HG03039 (cell line): ENCODE measurements around the gene FBXL13.
A peak's percentile ranks its signal among the peaks of the same experiment; 100 is the strongest.
"Not testable (repeated sequence)": the region's sequence is repeated elsewhere in the genome, so short reads cannot be mapped to it uniquely, and the experiment has no call there.

Source experiments
- ATAC-seq: cut with Tn5 transposase; IDR thresholded peaks from one replicate; pipeline ENCODE4 v1.9.1; 2021; ENCODE audit warnings: mild to moderate bottlenecking, moderate library complexity; ENCODE audit not compliant: unreplicated experiment

FBXL13 gene

GRCh38 chr7:102902052-102902451 lies 172.5 kb downstream of the FBXL13 start:
- not testable (repeated sequence) for ATAC-seq

- no peak for ATAC-seq
These were observed 176.1 kb downstream of the FBXL13 start for GRCh38 chr7:102898532-102898859.

DNA sequence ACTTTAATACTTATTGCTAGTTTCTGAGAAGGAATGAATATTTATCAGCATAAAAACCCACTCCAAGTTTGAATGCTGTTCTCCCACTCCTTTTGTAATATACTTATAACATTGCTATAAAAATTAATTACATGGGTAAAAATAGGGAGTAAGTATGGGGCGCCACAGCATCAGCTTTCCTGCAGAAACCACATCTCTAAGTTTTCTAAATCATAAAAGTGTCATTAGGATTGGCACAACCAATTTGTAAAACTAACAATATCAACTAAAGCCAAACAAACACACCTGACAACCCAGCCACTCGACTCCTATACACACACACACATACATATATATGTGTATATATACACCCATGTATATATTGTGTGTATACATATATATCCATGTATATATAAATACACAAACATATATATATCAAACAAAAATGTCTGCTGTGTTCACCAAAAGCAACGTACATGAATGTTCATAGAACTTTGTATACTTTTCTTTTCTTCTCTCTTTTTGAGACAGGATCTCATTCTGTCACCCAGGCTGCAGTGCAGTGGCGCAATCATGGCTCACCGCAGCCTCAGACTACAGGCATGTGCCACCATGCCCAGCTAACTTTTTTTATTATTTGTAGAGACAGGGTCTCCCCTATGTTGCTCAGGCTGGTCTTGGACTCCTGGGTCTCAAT lies 176.6 kb downstream of the FBXL13 start:
- no peak for ATAC-seq

DNA sequence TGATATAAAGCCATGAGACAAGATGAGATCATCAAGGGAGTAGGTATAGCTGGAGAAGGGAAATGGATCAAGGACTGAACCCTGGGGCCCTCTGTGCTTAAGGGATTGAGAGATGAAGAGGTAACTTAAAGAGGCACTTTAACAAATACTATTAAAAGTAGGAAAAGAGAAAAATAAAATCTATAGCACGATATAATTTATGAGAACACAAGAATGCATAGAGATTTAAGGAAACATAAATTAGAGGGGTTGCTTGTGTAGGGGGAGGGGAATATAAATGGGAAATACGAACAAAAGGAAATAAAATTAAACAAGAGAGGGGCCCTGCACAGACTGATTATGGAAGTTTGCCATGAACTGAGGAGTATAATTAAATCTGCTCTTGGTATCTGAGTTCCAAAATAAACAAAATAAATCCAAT lies 177.4 kb downstream of the FBXL13 start:
- no peak for ATAC-seq

DNA sequence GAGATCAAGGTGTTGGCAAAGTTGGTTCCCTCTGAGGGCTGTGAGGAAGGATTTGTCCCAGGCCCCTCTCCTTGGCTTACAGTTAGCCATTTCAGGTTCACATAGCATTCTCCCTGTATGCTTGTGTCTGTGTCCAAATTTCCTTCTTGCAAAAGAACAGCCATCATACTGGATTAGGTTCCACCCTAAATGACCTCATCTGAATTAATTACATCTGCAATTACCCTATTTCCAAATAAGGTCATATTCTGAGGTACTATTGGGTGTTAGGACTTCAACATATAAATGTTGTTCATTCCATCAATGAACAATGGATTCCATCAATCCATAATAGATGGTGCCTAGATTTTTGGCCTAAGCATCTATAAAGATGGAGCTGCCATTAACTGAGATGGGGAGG lies 178.0 kb downstream of the FBXL13 start:
- no peak for ATAC-seq

DNA sequence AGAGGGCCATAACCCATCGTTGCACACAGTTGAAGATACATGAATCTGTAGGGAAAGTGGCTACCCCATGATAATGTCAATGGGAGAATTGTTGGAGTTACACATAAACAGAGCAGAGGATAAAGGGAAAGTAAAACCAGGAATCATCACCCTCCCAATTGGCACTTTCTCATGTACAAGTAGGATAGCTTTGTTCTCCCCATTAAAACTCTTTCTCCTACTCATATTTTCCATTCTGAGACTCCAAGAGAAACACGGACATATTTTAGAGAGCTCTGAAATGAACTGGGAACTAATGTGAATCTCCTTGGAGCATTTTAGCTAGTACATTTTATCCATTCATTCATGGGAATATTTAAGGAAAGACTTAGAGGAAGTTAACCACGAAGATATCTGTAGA lies 179.0 kb downstream of the FBXL13 start:
- ATAC-seq, result no peak

DNA sequence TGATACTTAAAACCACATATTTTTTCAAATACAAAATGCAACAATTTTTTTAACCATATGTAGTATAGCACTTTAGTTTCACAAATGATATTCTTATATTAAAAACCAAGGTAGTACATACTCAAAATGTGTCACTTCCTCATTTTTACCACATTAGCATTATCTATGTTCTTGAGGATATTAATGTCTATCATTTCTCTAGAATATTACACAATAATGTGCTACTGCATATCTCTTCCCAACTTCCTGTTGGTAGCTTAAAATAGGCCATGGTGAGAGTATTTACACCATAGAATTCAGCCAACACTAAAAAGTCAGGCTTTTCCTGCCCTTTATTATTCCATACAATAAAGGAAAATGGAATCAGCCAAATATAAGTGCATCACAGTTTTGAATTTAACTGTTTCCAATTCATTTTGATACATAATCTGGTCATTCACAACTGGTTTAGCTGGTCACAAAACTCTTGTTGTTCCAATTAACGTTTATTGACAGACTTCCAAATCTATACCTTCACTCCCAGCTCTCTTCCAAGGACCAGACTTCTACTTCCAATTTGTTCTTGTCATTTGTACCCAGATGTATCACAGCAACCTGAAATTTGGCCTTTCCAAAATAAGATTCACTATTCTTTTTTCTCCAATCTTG lies 181.8 kb downstream of the FBXL13 start:
- ATAC-seq, result no peak

DNA sequence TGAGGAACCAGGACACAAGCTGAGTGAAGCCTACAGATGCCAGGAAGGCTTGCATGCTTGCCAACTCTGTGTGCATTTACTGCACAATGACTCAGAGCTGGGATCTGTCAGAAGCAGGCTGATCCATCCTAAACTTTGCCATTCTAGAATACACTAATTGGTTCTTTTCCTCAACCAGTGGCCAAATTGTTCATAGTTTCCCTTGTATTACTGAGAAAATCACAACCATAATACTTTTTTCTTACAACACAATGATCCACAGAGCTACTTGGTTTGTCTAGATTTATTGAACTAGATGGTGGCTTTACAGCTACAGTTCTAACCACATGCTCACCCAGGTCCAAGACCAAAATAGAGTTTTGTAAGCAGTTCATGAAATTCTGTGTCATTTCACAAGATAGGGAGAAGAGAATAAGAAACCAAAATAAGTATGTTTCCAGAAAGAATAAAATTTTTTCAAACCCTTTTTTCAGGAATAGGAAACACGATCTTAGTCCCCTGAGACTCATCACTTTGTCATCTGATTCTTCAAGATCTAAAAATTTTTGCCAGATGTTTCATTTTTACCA lies 182.8 kb downstream of the FBXL13 start:
- no peak for ATAC-seq

DNA sequence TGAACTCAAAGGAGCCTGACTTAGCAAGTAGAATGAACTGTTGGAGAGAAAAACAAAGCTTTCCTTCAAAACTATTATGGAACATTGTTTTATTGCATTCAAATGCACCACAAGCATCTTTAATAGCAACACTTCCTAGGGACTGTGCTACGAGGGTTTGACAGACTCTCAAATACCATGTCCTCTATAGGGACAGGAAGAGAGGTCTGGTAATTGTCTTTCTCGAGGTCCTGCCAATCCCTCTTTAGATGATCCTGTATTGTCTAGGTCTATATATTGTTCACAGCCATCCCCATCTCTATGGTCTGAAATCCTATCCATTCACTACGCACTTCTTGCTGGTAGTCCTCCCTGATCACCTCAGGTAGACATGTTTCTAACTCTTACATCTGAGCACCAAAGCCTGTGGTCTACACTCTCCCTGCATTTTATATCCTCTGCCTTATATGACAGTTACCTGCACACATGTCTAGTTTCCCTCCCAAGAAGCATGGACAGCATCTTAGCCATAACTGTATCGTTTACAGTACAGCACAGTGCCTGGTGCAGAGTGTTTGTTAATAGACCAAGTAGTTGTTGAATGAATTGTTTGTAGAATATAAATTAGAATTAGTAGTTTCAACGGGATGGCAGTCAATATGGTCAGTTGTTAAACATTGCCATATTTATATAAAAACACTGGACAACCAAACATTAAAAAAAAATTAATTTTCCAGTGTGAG lies 183.5 kb downstream of the FBXL13 start:
- ATAC-seq, result no peak

DNA sequence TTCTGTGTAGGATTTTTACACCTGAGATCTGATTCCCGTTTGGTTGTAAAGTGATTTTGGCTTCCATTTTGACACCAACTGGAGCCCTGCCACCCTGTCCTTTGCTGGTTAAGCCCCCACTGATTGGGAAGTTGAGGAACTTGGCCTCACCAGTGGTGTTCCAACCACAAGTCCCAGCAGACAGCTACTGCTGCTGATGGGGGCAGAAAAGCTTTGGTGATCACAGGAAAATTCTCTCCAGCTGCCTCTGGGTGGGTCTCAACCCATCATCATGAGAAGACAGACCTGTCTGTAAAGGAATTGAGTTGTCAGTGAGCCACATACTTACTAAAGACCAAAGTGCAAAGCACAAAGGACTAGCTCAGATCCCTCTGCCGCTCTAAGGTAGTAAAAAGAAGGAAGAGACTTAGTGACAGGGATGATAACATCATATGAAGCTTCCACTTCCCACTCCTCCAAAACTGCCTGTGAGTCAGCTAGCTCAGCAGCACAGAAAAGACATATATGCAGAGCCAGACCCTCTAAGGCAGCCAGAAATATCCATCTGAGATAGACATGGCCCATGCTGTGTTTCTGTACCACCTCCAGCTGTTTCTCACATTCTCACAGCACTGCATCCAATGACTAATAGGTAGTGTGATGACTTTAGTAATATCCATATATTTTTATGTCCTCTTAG lies 184.2 kb downstream of the FBXL13 start:
- ATAC-seq, result no peak

- ATAC-seq, result no peak
These were observed 184.7 kb downstream of the FBXL13 start for GRCh38 chr7:102889851-102890250.

GRCh38 chr7:102888561-102889233 lies 185.9 kb downstream of the FBXL13 start:
- no peak for ATAC-seq

- ATAC-seq, result no peak
These were observed 191.3 kb downstream of the FBXL13 start for GRCh38 chr7:102883098-102883860.

- peak; percentile 39 for ATAC-seq
These were observed 198.8 kb downstream of the FBXL13 start for GRCh38 chr7:102875700-102876295.

GRCh38 chr7:102874966-102875365 lies 199.6 kb downstream of the FBXL13 start:
- ATAC-seq, result no peak

- peak; percentile 89 for ATAC-seq
These were observed 200.3 kb downstream of the FBXL13 start for GRCh38 chr7:102874166-102874829.

DNA sequence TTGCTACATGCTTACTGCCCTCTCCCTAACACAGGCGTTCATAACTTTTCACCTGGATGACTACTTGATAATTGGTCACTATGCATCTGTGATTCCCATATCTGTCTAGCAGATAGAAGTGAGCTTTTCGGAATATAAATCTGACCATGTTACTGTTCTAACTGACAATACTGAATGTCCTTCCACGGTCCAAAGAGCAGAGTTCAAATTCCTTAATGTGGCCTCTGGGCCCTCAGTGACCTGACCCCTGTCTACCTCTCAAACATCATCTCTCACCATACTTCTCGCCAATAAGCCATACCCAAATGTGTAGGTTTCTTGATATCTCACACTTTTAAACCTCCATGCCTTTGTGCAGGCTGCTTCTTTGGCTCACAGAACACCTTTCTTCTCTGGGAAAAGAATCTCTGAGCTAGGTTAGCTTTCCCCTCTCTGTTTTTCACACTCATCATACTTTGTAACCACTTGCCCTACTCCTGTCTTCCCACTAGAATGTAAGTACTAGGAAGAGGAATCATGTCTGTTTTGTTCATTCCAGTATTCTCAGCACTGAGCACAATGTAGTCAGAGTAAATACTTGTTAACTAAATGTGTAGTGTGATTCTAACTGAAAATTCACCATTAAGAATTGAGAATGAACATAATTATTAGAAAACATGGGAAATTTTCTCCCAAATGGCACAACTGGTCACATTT lies 201.0 kb downstream of the FBXL13 start:
- peak; percentile 10 for ATAC-seq

GRCh38 chr7:102872460-102872859 lies 202.1 kb downstream of the FBXL13 start:
- ATAC-seq, result no peak
